ENCODE measurements around the gene CWF19L1.
A peak's percentile ranks its signal among the peaks of the same experiment; 100 is the strongest.
"Not testable (repeated sequence)": the region's sequence is repeated elsewhere in the genome, so short reads cannot be mapped to it uniquely, and the experiment has no call there.

CWF19L1 gene

DNA sequence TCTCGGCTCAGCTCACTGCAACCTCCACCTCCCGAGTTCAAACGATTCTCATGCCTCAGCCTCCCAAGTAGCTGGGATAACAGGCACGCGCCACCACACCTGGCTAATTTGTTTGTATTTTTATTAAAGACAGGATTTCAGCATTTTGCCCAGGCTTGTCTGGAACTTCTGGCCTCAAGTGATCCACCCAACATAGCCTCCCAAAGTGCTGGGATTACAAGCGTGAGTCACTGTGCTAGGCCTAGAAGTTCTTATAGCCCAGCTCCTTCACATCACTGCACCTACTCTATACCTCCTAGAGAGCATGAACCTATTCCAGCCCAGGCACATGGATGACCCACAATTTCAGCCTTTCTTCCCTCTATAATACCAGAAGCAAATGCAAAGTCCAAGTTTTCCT lies 20.3 kb upstream of the CWF19L1 start:
- Mint-ChIP-seq H3K27ac (peak overlapping the region; percentile 14), H3K27me3 (peaks cover 6 to 11% of the 10 kb centered on the region in 2 donors), H3K4me1 (peaks cover 21 to 26% of the 10 kb centered on the region in 2 donors), H3K4me3 (peak overlapping the region in 1 of 2 donors; percentile 64), H3K9me3 (no peaks in the 10 kb centered on the region), H3K36me3 (peaks cover 8 to 17% of the 10 kb centered on the region in 2 donors)
- no peak for DNase-seq
- ATAC-seq (replicated peaks) = no peak

DNA sequence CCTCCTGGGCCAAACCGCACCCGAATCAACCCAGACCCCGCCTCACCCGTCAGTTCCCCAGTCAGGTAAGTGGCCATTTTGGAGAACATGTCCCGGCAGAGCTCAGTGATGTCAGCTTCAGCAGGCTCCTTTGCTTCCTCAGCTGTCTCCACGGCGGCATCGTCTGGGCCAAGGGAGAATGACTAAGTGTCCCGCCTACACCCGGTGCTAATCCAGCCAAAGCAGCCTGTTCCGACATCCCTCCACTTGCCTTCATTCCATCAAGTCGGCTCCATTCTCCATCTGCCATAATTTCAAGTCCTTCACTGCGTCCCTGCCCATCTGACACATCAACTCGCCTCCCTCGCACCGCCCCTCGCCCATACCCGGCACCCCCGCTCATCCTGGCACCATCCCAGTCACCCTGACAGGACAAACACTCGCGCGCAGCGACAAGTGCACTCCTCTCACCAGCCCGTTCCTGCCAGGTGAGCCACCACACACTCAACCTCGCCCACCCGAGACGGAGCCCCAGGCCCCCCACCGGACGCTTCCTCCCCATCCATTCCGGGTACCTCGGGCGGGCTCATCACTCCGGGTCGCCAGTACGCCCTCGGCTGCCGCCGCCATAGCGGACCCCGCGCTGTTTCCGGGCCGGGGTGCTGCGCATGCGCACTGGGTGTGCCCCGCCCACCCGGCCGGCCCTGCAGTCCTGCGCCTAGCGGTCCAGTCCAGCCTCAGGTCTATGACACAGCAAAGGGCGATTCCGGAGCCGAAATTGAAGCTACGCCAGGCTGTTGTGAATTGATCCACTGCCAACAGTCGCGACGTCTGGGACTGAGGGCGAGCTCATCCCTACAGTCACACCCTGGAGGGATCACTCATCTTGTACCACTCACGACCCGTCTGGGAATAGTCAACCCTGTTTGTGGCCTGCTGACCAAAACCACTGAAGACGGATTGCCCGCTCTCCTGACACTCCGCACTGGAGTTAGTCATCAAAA lies 18.9 kb upstream of the CWF19L1 start, which contains the start of gene BLOC1S2:
Gene BLOC1S2 (minus strand): TSS at position 630 of the 983 bp plus-strand sequence. CDS start 21 bp downstream, at position 609.
- Mint-ChIP-seq H3K4me3 (peak within 1 kb of the TSS; percentile 97), H3K36me3 (peaks cover 8 to 17% of the 10 kb centered on the region in 2 donors), H3K9me3 (no peaks in the 10 kb centered on the region), H3K4me1 (peaks cover 21 to 26% of the 10 kb centered on the region in 2 donors), H3K27ac (peak within 1 kb of the TSS; percentile 97), H3K27me3 (peaks cover under 1% of the 10 kb centered on the region in 2 donors)
- peak; percentile 90 to 91 for ATAC-seq (replicated peaks)
- DNase-seq = peak; percentile 89

DNA sequence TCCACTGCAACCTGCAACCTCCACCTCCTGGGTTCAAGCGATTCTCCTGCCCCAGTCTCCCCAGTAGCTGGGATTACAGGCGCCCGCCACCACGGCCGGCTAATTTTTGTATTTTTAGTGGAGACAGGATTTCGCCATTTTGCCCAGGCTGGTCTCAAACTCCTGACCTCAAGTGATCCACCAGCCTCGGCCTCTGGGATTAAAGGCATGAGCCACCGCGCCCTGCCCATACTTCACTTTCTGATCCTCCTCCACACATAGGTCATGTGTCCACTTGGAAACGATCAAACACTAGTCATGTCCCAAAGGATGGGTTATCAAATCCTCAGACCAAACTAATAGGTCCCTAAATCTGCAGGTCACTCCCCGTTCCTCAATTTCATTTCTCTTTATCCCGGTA lies 17.9 kb upstream of the CWF19L1 start:
- ATAC-seq (replicated peaks); H3K9me3 Mint-ChIP-seq; DNase-seq; H3K27me3 Mint-ChIP-seq: not testable (repeated sequence)
- Mint-ChIP-seq H3K4me3 (peak overlapping the region; percentile 97), H3K27ac (peak overlapping the region; percentile 97), H3K4me1 (peaks cover 26 to 35% of the 10 kb centered on the region in 2 donors), H3K36me3 (peaks cover 12 to 24% of the 10 kb centered on the region in 2 donors)

DNA sequence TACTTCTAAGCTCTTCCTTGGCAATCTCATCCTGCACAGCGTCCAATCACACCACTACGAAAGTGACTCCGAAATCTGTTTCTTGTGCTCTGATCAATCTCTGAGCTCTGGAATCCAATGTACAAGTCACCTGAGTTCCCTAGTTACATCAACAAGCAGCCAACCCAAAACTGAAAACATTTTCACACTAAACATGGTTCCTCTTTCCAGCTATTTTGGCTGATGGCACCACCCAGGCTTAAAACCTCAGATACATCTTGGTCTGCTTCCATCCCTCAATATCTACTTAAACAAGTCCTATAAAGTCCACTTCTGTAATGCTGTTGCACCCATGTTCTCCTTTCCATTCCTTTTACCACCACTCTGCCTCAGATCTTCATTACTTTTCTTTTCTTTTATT lies 15.5 kb upstream of the CWF19L1 start:
- Mint-ChIP-seq H3K27me3 (no peaks in the 10 kb centered on the region), H3K9me3 (no peaks in the 10 kb centered on the region), H3K36me3 (peaks cover 18 to 35% of the 10 kb centered on the region in 2 donors), H3K27ac (no peak overlapping the region), H3K4me3 (no peak overlapping the region), H3K4me1 (peaks cover 23 to 35% of the 10 kb centered on the region in 2 donors)
- DNase-seq (no peak), ATAC-seq (replicated peaks) (peak; percentile 16 to 36)

DNA sequence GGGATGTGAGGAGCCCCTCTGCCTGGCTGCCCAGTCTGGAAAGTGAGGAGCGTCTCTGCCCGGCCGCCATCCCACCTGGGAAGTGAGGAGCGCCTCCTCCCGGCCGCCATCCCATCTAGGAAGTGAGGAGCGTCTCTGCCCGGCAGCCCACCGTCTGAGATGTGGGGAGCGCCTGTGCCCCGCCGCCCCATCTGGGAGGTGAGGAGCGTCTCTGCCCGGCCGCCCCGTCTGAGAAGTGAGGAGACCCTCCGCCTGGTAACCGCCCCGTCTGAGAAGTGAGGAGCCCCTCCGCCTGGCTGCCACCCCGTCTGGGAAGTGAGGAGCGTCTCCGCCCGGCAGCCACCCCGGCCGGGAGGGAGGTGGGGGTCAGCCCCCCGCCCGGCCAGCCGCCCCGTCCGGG lies 9.5 kb upstream of the CWF19L1 start:
- Mint-ChIP-seq H3K27ac (peak overlapping the region; percentile 73), H3K36me3 (peaks cover 19 to 45% of the 10 kb centered on the region in 2 donors)
- not testable (repeated sequence) for ATAC-seq (replicated peaks); H3K27me3 Mint-ChIP-seq; H3K9me3 Mint-ChIP-seq; H3K4me1 Mint-ChIP-seq; DNase-seq; H3K4me3 Mint-ChIP-seq

DNA sequence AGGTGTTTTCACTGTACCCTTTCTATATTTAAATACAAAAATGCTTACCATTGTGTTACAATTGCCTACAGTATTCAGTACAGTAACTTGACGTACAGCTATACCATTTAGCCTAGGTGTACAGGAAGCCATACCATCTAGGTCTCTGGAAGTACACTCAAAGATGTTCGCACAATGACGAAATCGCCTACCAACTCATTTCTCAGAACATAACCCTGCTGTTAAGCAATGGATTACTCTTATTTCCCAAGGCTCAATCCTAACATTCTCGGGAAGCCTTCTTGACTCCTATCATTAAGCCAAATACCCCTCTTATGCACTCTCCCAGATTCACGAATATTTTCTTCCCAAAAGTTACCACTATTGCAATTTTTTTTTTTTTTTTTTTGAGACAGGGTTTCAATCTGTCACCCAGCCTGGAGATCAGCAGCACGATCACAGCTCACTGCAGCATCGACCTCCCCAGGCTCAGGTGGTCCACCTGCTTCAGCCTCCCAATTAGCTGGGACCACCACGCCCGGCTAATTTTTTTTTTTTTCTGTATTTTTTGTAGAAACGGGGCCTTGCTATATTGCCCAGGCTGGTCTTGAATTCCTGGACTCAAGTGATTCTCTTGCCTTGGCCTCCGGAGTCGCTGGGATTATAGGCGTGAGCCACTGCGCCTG lies 1.5 kb downstream of the CWF19L1 start:
- H3K4me1 Mint-ChIP-seq = peaks cover 24 to 34% of the 10 kb centered on the region in 2 donors
- no peaks in the 10 kb centered on the region for H3K27me3 Mint-ChIP-seq
- H3K4me3 Mint-ChIP-seq = peak overlapping the region; percentile 68 to 100
- H3K36me3 Mint-ChIP-seq = peaks cover 25 to 40% of the 10 kb centered on the region in 2 donors
- H3K9me3 Mint-ChIP-seq = no peaks in the 10 kb centered on the region
- peak overlapping the region; percentile 51 for H3K27ac Mint-ChIP-seq
- ATAC-seq (replicated peaks) (no peak), DNase-seq (no peak)

DNA sequence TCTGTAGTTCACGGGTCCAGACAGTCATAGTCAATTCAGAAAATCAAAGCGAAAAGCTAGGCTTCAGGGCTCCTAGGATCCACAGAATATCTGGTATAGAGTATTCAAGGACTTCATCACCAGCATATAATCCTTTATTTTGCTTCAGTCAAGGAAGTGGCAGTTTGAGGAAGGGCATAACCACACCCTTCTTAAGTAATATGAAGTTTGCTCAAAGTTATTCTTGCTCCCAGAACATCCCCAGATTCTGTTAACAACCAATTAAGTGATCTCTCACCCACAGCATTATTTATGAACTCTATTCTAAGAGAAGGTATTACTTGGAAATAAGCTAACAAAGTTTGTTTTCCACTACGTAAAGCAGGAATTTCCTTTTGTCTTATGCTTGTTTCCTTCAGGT lies 13.2 kb downstream of the CWF19L1 start:
- no peak for DNase-seq
- Mint-ChIP-seq H3K4me3 (no peak overlapping the region), H3K36me3 (peaks cover 38 to 45% of the 10 kb centered on the region in 2 donors), H3K27me3 (no peaks in the 10 kb centered on the region), H3K9me3 (no peaks in the 10 kb centered on the region), H3K4me1 (peaks cover 5 to 13% of the 10 kb centered on the region in 2 donors), H3K27ac (no peak overlapping the region)
- no peak for ATAC-seq (replicated peaks)

DNA sequence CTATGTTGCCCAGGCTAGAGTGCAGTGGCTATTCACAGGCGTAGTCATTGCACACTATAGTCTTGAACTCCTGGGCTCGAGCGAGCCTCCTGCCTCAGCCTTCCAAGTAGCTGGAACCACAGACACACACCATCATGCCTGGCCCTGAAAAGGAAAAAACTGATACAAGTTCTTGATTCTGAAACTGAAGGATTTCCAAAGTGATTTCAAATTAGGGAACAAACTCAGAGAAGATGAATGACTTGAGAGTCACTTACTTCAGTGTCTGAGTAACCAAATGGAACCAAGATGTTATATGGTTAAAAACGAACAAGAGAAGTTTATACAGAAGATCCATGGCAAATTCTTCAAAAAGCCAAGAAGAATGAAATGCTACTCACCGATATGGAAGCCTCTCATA lies 14.4 kb downstream of the CWF19L1 start:
- Mint-ChIP-seq H3K27ac (no peak overlapping the region), H3K9me3 (no peaks in the 10 kb centered on the region), H3K4me3 (no peak overlapping the region), H3K36me3 (peaks cover 40 to 43% of the 10 kb centered on the region in 2 donors), H3K27me3 (no peaks in the 10 kb centered on the region), H3K4me1 (peaks cover 4 to 13% of the 10 kb centered on the region in 2 donors)
- ATAC-seq (replicated peaks) (no peak), DNase-seq (no peak)

DNA sequence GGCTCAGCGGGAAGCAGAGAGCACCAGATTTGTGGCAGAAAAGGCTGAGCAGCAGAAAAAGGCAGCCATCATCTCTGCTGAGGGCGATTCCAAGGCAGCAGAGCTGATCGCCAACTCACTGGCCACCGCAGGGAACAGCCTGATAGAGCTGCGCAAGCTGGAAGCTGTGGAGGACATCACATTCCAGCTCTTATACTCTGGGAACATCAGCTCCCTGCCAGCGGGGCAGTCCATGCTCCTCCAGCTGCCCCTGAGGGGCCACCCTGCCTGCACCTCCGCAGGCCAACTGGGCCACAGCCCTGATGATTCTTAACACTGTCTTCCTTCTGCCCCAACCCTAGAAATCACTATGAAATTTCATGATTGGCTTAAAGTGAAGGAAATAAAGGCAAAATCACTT lies 18.6 kb downstream of the CWF19L1 start:
- Mint-ChIP-seq H3K36me3 (peaks cover 25 to 35% of the 10 kb centered on the region in 2 donors), H3K27ac (no peak overlapping the region), H3K4me1 (no peaks in the 10 kb centered on the region)

DNA sequence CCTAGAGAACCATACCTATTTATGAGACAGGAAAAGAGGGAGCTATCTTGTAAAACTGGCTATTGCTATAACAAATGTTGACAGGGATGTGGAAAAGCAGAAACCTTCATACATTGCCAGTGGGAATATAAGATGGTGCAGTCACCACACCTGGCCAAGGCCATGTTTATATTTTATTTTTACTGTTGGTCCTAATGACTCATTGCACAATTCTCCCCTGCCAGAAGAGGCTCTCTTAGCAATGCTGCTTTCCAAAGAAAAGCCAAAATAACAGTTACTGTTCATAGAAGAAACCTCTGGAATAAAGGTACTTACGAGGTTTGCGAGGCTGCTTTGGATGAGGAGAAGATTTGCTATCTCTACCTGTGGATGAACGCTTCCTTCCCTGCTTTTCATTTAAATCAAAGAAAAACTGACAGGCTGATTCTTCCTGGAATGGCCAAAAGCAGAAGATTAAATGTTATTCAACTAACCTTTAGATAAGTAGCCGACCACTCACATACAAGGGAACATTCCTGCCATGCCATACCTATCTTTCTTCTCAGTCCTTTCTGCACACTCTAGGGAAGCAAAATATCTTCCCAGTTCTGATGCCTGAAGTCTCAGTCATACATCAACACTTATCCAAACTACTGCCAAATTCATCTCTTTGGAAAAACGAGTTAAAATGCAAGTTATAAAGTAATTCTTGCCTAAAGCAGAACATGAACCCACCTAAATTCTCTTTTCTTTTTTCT lies 21.8 kb downstream of the CWF19L1 start:
- Mint-ChIP-seq H3K36me3 (peaks cover 26 to 42% of the 10 kb centered on the region in 2 donors), H3K27ac (peak overlapping the region; percentile 7), H3K4me1 (no peaks in the 10 kb centered on the region), H3K27me3 (no peaks in the 10 kb centered on the region), H3K9me3 (no peaks in the 10 kb centered on the region), H3K4me3 (no peak overlapping the region)
- no peak for ATAC-seq (replicated peaks)
- DNase-seq = no peak

More for the DNA sequence above, 18.6 kb downstream of the CWF19L1 start:
- no peaks in the 10 kb centered on the region for H3K9me3 Mint-ChIP-seq
- no peaks in the 10 kb centered on the region for H3K27me3 Mint-ChIP-seq
- no peak for ATAC-seq (replicated peaks)
- no peak for DNase-seq
- no peak overlapping the region for H3K4me3 Mint-ChIP-seq

DNA sequence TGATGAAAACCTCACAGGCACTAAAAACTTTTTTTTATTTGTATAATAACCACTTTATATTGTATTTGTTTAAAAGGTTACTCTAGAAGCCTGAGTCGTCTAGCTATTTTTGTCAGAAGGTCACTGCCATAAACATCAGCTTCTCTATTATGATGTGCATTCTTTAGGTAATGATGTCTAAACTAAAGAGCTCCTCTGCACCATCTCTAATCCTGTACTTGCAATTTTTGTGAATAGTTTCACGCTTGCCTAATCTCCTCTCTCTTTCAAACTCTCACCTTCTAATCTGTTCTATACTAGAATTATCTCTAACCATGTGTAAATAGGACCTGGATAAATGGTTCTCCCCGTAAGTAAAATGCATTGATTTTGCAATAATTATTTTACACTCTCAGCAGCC lies 27.6 kb downstream of the CWF19L1 start:
- DNase-seq = no peak
- no peak for ATAC-seq (replicated peaks)
- H3K27ac Mint-ChIP-seq = no peak overlapping the region
- peaks cover 0 to 3% of the 10 kb centered on the region in 2 donors for H3K4me1 Mint-ChIP-seq
- H3K9me3 Mint-ChIP-seq = no peaks in the 10 kb centered on the region
- no peaks in the 10 kb centered on the region for H3K27me3 Mint-ChIP-seq
- peaks cover 21 to 28% of the 10 kb centered on the region in 2 donors for H3K36me3 Mint-ChIP-seq
- H3K4me3 Mint-ChIP-seq = no peak overlapping the region

DNA sequence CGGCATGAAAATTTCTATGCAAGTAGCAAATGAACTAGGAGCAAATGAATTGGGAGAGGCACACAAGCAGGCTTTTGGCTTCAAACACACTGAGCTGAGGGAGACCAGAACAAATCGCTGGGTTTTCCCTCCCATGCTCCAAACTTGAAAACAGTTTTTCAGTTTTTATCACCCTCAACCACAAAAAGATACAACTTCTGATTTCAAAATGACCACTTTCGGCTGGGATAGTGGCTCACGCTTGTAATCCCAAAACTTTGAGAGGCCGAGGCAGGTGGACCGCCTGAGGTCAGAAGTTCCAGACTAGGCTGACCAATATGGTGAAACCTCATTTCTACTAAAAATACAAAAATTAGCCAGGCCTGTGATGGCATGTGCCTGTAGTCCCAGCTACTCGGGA lies 29.0 kb downstream of the CWF19L1 start:
- no peak for ATAC-seq (replicated peaks)
- Mint-ChIP-seq H3K4me3 (no peak overlapping the region), H3K4me1 (peaks cover 0 to 3% of the 10 kb centered on the region in 2 donors), H3K9me3 (no peaks in the 10 kb centered on the region), H3K27me3 (no peaks in the 10 kb centered on the region), H3K27ac (no peak overlapping the region), H3K36me3 (peaks cover 23 to 28% of the 10 kb centered on the region in 2 donors)
- no peak for DNase-seq

DNA sequence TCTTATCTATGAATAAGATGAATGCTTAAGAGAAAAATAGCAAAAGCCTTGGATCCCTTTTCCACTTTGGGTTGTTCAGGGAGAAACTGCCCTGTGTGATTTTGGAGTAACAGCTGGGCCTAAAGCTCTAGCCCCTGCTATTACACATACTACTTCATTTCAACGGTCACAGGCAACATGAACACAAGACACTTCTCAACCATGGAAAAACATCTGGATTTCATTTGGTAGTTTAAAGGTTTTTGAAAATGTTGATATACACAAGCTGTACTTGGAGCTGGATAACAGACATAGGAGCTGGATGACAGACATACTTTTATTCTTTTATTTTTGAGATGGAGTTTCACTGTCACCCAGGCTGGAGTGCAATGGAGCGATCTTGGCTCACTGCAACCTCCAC lies 35.3 kb downstream of the CWF19L1 start:
- Mint-ChIP-seq H3K36me3 (peaks cover 22 to 44% of the 10 kb centered on the region in 2 donors), H3K27ac (no peak overlapping the region), H3K4me3 (no peak overlapping the region)

More for the DNA sequence above, 35.3 kb downstream of the CWF19L1 start:
- no peaks in the 10 kb centered on the region for H3K9me3 Mint-ChIP-seq
- peaks cover 19 to 24% of the 10 kb centered on the region in 2 donors for H3K4me1 Mint-ChIP-seq
- DNase-seq (no peak), ATAC-seq (replicated peaks) (no peak)
- H3K27me3 Mint-ChIP-seq = no peaks in the 10 kb centered on the region

All from stimulated activated naive B cell treated with anti-CD40 and anti-IgM and Interleukin-4, amounts not matched to agents 10 μg/mL and 1 μg/mL and 100 μg/mL, for 72 hours (primary cell).